SK-N-MC (cell line): ENCODE data around the gene WDR37.

Experiments used
- DNase-seq: peaks from one replicate; pipeline ENCODE4 v3.0.0-alpha.2; 2011; ENCODE audit warnings: low read depth, low spot score
- H3K27ac ChIP-seq: fragments of 200-600 bp; sonication (generic); 2 replicates; pipeline ENCODE4 v1.5.1; 2016; ENCODE audit warnings: mixed run types
- H3K36me3 ChIP-seq: fragments of 200-600 bp; sonication (generic); 2 replicates; pipeline ENCODE4 v1.6.1; 2017; ENCODE audit warnings: antibody characterized with exemption, low read length, mixed read lengths; ENCODE audit not compliant: insufficient read depth
- H3K4me3 ChIP-seq: fragments of 200-600 bp; sonication (generic); 2 replicates; pipeline ENCODE4 v1.5.1; 2016
- H3K9ac ChIP-seq: fragments of 200-600 bp; sonication (generic); 2 replicates; pipeline ENCODE4 v1.8.0; 2017; ENCODE audit warnings: mixed run types, mixed read lengths; ENCODE audit not compliant: insufficient read length
- H3K9me3 ChIP-seq: fragments of 200-600 bp; sonication (generic); 2 replicates; pipeline ENCODE4 v1.6.1; 2017; ENCODE audit warnings: low read depth, mild to moderate bottlenecking, antibody characterized with exemption, low read length, moderate library complexity, mixed read lengths
- EZH2 ChIP-seq: fragments of 200-600 bp; sonication (generic); IDR thresholded peaks from one replicate; pipeline ENCODE4 v1.6.1; 2017; ENCODE audit warnings: antibody characterized with exemption
- FOXP2 ChIP-seq: optimal IDR thresholded peaks from 2 replicates; pipeline ENCODE3; 2011; ENCODE audit warnings: mild to moderate bottlenecking, moderate library complexity; ENCODE audit not compliant: insufficient read depth; ENCODE audit errors: extremely low read length, control extremely low read depth
- POLR2AphosphoS5 ChIP-seq: IDR thresholded peaks from 2 replicates; pipeline ENCODE4 v1.6.1; 2012; ENCODE audit warnings: mild to moderate bottlenecking, low read depth, low read length, borderline replicate concordance

The WDR37 gene

GRCh38 chr10:1119027-1119426, 62.8 kb downstream of the WDR37 start:
- Histone ChIP-seq H3K9me3 (no peaks in the 10 kb centered on the region), H3K36me3 (peaks cover 4% of the 10 kb centered on the region), H3K4me3 (no peak overlapping the region), H3K27ac (no peak overlapping the region), H3K9ac (no peak overlapping the region)
- no peak for DNase-seq
- no peak for TF ChIP-seq POLR2AphosphoS5
- TF ChIP-seq EZH2, result no peak
- TF ChIP-seq FOXP2, result no peak

- H3K36me3 ChIP-seq, result peaks cover 4% of the 10 kb centered on the region
- TF ChIP-seq EZH2 (no peak), FOXP2 (no peak), POLR2AphosphoS5 (no peak)
- H3K9me3 ChIP-seq, result no peaks in the 10 kb centered on the region
- no peak overlapping the region for H3K27ac ChIP-seq
- no peak overlapping the region for H3K4me3 ChIP-seq
- H3K9ac ChIP-seq, result no peak overlapping the region
- DNase-seq, result no peak
These were observed 63.3 kb downstream of the WDR37 start for GRCh38 chr10:1119501-1119900.

GRCh38 chr10:1120306-1120705, 64.1 kb downstream of the WDR37 start:
- H3K27ac ChIP-seq, result no peak overlapping the region
- H3K4me3 ChIP-seq, result no peak overlapping the region
- peaks cover 2% of the 10 kb centered on the region for H3K36me3 ChIP-seq
- no peaks in the 10 kb centered on the region for H3K9me3 ChIP-seq
- H3K9ac ChIP-seq, result no peak overlapping the region
- no peak for DNase-seq
- no peak for TF ChIP-seq FOXP2
- TF ChIP-seq EZH2, result no peak
- TF ChIP-seq POLR2AphosphoS5, result no peak

GRCh38 chr10:1120801-1121211, 64.6 kb downstream of the WDR37 start:
- no peak overlapping the region for H3K27ac ChIP-seq
- H3K9ac ChIP-seq, result no peak overlapping the region
- H3K4me3 ChIP-seq, result no peak overlapping the region
- no peaks in the 10 kb centered on the region; the same call in 1 of the 2 replicates for H3K36me3 ChIP-seq
- no peak for DNase-seq
- no peak for TF ChIP-seq POLR2AphosphoS5
- no peak for TF ChIP-seq EZH2
- no peak for TF ChIP-seq FOXP2
- no peaks in the 10 kb centered on the region for H3K9me3 ChIP-seq

- H3K9me3 ChIP-seq, result no peaks in the 10 kb centered on the region
- H3K36me3 ChIP-seq, result no peaks in the 10 kb centered on the region; the same call in 1 of the 2 replicates
These were observed 65.2 kb downstream of the WDR37 start for GRCh38 chr10:1121271-1121970.

GRCh38 chr10:1122349-1122748, 66.2 kb downstream of the WDR37 start:
- Histone ChIP-seq H3K36me3 (no peaks in the 10 kb centered on the region; the same call in 1 of the 2 replicates), H3K4me3 (no peak overlapping the region), H3K27ac (0 out of 2 replicates have a peak overlapping the region, but pooled peaks have one; percentile 25), H3K9ac (no peak overlapping the region), H3K9me3 (no peaks in the 10 kb centered on the region)
- no peak for DNase-seq
- no peak for TF ChIP-seq FOXP2
- no peak for TF ChIP-seq POLR2AphosphoS5
- TF ChIP-seq EZH2, result no peak

More at GRCh38 chr10:1121271-1121970, 65.2 kb downstream of the WDR37 start:
- Histone ChIP-seq H3K9ac (no peak overlapping the region), H3K27ac (no peak overlapping the region), H3K4me3 (no peak overlapping the region)
- TF ChIP-seq FOXP2 (no peak), POLR2AphosphoS5 (no peak), EZH2 (no peak)
- no peak for DNase-seq

- no peak overlapping the region for H3K9ac ChIP-seq
- TF ChIP-seq EZH2 (no peak), FOXP2 (no peak), POLR2AphosphoS5 (no peak)
- H3K9me3 ChIP-seq, result no peaks in the 10 kb centered on the region
- DNase-seq, result peak; percentile 37
- no peak overlapping the region for H3K4me3 ChIP-seq
- H3K27ac ChIP-seq, result no peak overlapping the region
- H3K36me3 ChIP-seq, result no peaks in the 10 kb centered on the region; the same call in 1 of the 2 replicates
These were observed 67.0 kb downstream of the WDR37 start for GRCh38 chr10:1123198-1123597.

- no peak overlapping the region for H3K27ac ChIP-seq
- no peak overlapping the region for H3K4me3 ChIP-seq
- peaks cover under 1% of the 10 kb centered on the region; the same call in 1 of the 2 replicates for H3K36me3 ChIP-seq
- no peak for DNase-seq
- no peak for TF ChIP-seq EZH2
- no peak for TF ChIP-seq POLR2AphosphoS5
- TF ChIP-seq FOXP2, result no peak
- H3K9me3 ChIP-seq, result no peaks in the 10 kb centered on the region
- no peak overlapping the region for H3K9ac ChIP-seq
These were observed 67.8 kb downstream of the WDR37 start for GRCh38 chr10:1123972-1124371.

- Histone ChIP-seq H3K36me3 (peaks cover 8% of the 10 kb centered on the region; the same call in 1 of the 2 replicates), H3K9ac (no peak overlapping the region), H3K4me3 (no peak overlapping the region), H3K9me3 (no peaks in the 10 kb centered on the region), H3K27ac (no peak overlapping the region)
- DNase-seq, result no peak
- TF ChIP-seq EZH2 (no peak), FOXP2 (no peak), POLR2AphosphoS5 (no peak)
These were observed 68.6 kb downstream of the WDR37 start for GRCh38 chr10:1124796-1125195.
